NCI-H128 (cell line): ENCODE data around the gene CCDC85C.

ENCODE experiments used
- DNase-seq: peaks from one replicate; lab custom pipeline; 2025; ENCODE audit not compliant: unreplicated experiment; lab: John Stamatoyannopoulos, UW

The CCDC85C gene

GRCh38 chr14:99524804-99525698 lies 79.0 kb downstream of the CCDC85C start:
- peak; percentile 8 for DNase-seq

DNA sequence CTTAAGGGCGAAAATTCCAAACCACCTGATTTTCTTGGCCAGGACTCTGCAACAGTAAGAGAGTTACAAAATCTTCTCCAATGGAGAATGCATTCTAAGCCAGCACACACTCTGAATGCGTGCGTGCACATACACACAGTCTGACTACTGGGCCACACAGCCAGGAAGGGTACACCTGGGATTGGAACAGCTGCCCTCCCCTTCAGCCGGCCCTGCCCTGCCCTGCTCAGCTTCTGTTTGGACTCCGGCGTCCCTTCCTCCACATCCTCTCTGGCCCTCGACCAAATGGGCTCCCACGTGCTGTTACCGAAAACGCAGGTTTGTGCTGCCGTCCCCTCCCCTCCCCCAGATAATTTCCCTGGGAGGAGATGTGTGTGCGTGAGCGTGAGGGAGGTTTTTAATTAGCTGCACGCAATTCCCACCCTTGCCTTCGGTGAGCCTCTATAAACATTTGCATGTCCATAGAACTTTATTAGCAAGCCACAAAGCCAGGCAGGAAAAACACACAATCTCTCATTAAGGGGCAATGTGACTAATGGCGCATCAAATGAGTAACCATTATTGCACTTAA lies 79.8 kb downstream of the CCDC85C start:
- no peak for DNase-seq

GRCh38 chr14:99523704-99524055 lies 80.3 kb downstream of the CCDC85C start:
- no peak for DNase-seq

- DNase-seq: no peak
Measured at GRCh38 chr14:99522934-99523703, 80.9 kb downstream of the CCDC85C start.

DNA sequence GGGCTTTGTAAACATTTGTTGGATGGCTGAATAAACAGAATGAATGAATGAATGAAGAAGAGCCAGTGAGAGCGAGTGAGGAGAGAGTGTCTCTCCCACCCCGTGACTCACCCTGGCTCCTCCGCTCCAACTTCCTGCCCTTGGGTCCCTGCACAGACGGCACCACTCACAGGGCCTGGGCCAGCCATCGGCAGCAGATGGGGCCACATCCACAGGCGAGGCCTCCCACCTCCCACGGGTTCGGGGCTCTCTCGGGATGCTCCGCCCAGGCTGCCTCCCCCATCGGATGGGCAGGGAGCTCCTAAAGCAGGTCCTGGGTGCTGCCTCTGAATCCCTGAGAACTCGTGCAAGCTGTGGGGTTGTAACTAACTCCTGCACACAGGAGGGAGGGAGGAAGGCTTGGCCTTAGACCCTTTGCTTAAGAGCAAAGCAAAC lies 81.5 kb downstream of the CCDC85C start:
- no peak for DNase-seq

GRCh38 chr14:99522025-99522401 lies 82.0 kb downstream of the CCDC85C start:
- no peak for DNase-seq

DNA sequence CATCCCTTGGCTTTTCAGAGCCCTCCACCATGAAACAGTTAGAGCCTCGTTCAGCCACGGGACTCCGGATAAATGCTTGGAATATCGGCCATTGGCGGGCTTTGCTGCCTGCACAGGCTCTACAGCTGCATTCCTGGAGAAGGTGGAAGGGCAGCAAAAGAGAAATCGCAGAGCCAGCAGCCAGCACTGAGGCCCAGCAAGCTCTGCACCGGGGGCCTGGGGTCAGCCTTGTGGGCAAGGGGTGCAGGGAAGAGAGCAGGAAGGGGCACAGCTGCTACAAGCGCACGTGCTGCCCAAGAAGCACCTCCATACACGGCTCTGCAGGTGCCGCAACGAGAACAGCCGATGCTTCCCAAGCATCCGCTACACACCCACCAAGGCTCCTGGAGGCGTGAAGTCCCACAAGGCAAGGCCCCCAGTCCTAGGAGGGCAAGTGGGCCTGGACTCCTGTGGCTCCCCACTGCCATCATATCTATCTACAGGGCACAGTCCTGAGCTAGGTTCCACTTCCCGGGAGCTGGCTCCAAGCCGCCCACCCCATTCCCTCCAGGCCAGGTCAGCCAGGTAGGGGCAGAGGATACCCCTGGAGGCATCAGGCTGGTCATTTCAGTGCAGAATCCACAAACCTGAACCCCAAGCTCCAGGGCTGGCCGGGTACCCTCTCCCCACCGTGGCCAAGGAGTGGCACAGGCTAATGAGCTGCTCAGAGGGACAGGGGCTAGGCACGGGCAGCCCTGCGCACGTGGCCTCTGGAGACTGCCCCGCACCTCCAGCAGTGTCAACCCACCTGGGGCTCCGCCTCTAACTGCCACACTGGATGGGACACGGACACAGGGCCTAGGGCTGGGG lies 82.6 kb downstream of the CCDC85C start:
- no peak for DNase-seq

- no peak for DNase-seq
Measured at GRCh38 chr14:99520571-99521081, 83.4 kb downstream of the CCDC85C start.

GRCh38 chr14:99519931-99520421 lies 84.0 kb downstream of the CCDC85C start:
- no peak for DNase-seq

- no peak for DNase-seq
Measured at GRCh38 chr14:99519347-99519881, 84.6 kb downstream of the CCDC85C start.

- peak; percentile 32 for DNase-seq
Measured at GRCh38 chr14:99518441-99519346, 85.3 kb downstream of the CCDC85C start.

GRCh38 chr14:99517643-99518381 lies 86.2 kb downstream of the CCDC85C start:
- DNase-seq: no peak

- no peak for DNase-seq
Measured at GRCh38 chr14:99516871-99517642, 87.0 kb downstream of the CCDC85C start.

GRCh38 chr14:99516156-99516870 lies 87.7 kb downstream of the CCDC85C start:
- DNase-seq: no peak

- DNase-seq: no peak
Measured at GRCh38 chr14:99515301-99516155, 88.5 kb downstream of the CCDC85C start.
